Neuronal stem cell (in vitro differentiated cells): ENCODE results near the gene ASCC1. TPM values are rescaled to one million over a fixed set of nuclear protein-coding genes. Genes with fewer than 3 reads are reported as not detected.
A peak's percentile ranks its signal among the peaks of the same experiment; 100 is the strongest.

ENCODE experiments used
- DNase-seq: peaks from one replicate; pipeline ENCODE4 v3.0.0-alpha.2; 2013; ENCODE audit warnings: low spot score
- H2AFZ ChIP-seq: one replicate; pipeline ENCODE4 v1.6.1; 2013; ENCODE audit warnings: mild to moderate bottlenecking, low read length, inconsistent platforms
- H2AK5ac ChIP-seq: 2 replicates; pipeline ENCODE4 v1.6.1; 2013; ENCODE audit warnings: low read depth, mild to moderate bottlenecking, inconsistent platforms, low read length, moderate library complexity, mixed read lengths
- H2BK120ac ChIP-seq: 2 replicates; pipeline ENCODE4 v1.6.1; 2013; ENCODE audit warnings: low read depth, mild to moderate bottlenecking, inconsistent platforms, low read length, moderate library complexity, mixed read lengths
- H2BK12ac ChIP-seq: one replicate; pipeline ENCODE4 v1.6.1; 2013; ENCODE audit warnings: low read length, inconsistent platforms
- H2BK15ac ChIP-seq: 2 replicates; pipeline ENCODE4 v1.6.1; 2013; ENCODE audit warnings: mild to moderate bottlenecking, low read length, inconsistent platforms, mixed read lengths
- H2BK5ac ChIP-seq: one replicate; pipeline ENCODE4 v1.6.1; 2013; ENCODE audit warnings: inconsistent platforms, mild to moderate bottlenecking, low read length, moderate library complexity
- H3K14ac ChIP-seq: one replicate; pipeline ENCODE4 v1.6.1; 2013; ENCODE audit warnings: low read length, inconsistent platforms
- H3K18ac ChIP-seq: 2 replicates; pipeline ENCODE4 v1.6.1; 2013; ENCODE audit warnings: low read length, inconsistent platforms
- H3K23ac ChIP-seq: 2 replicates; pipeline ENCODE4 v1.6.1; 2013; ENCODE audit warnings: low read depth, mild to moderate bottlenecking, mixed read lengths, low read length, inconsistent platforms; ENCODE audit not compliant: poor library complexity
- H3K27ac ChIP-seq: replicated peaks from 3 replicates; pipeline ENCODE4 v1.5.1; 2013; ENCODE audit warnings: low read length, inconsistent platforms
- H3K27me3 ChIP-seq, 3 experiments: 2 replicates each; pipeline ENCODE4 v1.6.1; 2013; ENCODE audit warnings: low read length in 3 of 3, mild to moderate bottlenecking in 2 of 3, inconsistent platforms in 1 of 3, low read depth in 1 of 3, mixed read lengths in 1 of 3, moderate library complexity in 1 of 3; ENCODE audit not compliant: control insufficient read depth in 3 of 3, insufficient read depth in 3 of 3
- H3K36me3 ChIP-seq, 2 donors: replicated peaks in 1 of 2; 2 replicates each; pipeline ENCODE4 v1.6.1; 2013; ENCODE audit warnings: low read length in 2 of 2; ENCODE audit not compliant: control insufficient read depth in 2 of 2, insufficient read depth in 2 of 2
- H3K4ac ChIP-seq: 2 replicates; pipeline ENCODE4 v1.6.1; 2013; ENCODE audit warnings: inconsistent platforms, mild to moderate bottlenecking, low read length, moderate library complexity
- H3K4me1 ChIP-seq, 2 donors: 1 replicate in 1 of 2; 2 replicates in 1 of 2; pipeline ENCODE4 v1.6.1; 2013; ENCODE audit warnings: low read length in 2 of 2, low read depth in 1 of 2; ENCODE audit not compliant: control insufficient read depth in 2 of 2, insufficient read depth in 1 of 2
- H3K4me2 ChIP-seq: one replicate; pipeline ENCODE4 v1.6.1; 2013; ENCODE audit warnings: mild to moderate bottlenecking, low read length, inconsistent platforms; ENCODE audit not compliant: insufficient read depth, poor library complexity, severe bottlenecking
- H3K4me3 ChIP-seq, 2 donors: 2 replicates each; pipeline ENCODE4 v1.5.1; 2013; ENCODE audit warnings: low read length in 2 of 2, mild to moderate bottlenecking in 2 of 2, inconsistent platforms in 1 of 2, moderate library complexity in 1 of 2
- H3K79me1 ChIP-seq: one replicate; pipeline ENCODE4 v1.6.1; 2013; ENCODE audit warnings: low read depth, mild to moderate bottlenecking, inconsistent platforms, low read length, moderate library complexity
- H3K9ac ChIP-seq: one replicate; pipeline ENCODE4 v1.6.1; 2013; ENCODE audit warnings: mild to moderate bottlenecking, low read depth, low read length, inconsistent platforms; ENCODE audit not compliant: poor library complexity
- H3K9me3 ChIP-seq, 2 donors: replicated peaks in 1 of 2; 2 replicates each; pipeline versions ENCODE3 to v1.6.1; 2013; ENCODE audit warnings: low read length in 2 of 2, mild to moderate bottlenecking in 2 of 2, inconsistent platforms in 1 of 2, low read depth in 1 of 2, mixed read lengths in 1 of 2, moderate library complexity in 1 of 2; ENCODE audit not compliant: control insufficient read depth in 2 of 2, insufficient read depth in 1 of 2
- H4K8ac ChIP-seq: one replicate; pipeline ENCODE4 v1.6.1; 2013; ENCODE audit warnings: low read depth, mild to moderate bottlenecking, inconsistent platforms, low read length, moderate library complexity
- H4K91ac ChIP-seq: one replicate; pipeline ENCODE4 v1.6.1; 2013; ENCODE audit warnings: low read length, low read depth, mild to moderate bottlenecking, inconsistent platforms; ENCODE audit not compliant: poor library complexity
- WGBS, 2 donors: extraction: QIAGEN DNeasy Blood & Tissue Kit; methylation state at CpG; one replicate each; pipeline ENCODE4 v1.1.7; 2013; ENCODE audit warnings: missing lambda C conversion rate in 2 of 2, mixed read lengths in 1 of 2; ENCODE audit not compliant: insufficient read length in 2 of 2, insufficient replicate concordance in 1 of 2; ENCODE audit errors: extremely low coverage in 2 of 2; 5-methylcytosine and 5-hydroxymethylcytosine counted together
- polyA plus RNA-seq, 2 experiments: library from polyadenylated mRNA; stranded (reverse); fragments of 200-250 nt; gene quantifications; one replicate each; pipeline ENCODE4 v1.2.3, GENCODE V29; 2013

Gene ASCC1, protein sequence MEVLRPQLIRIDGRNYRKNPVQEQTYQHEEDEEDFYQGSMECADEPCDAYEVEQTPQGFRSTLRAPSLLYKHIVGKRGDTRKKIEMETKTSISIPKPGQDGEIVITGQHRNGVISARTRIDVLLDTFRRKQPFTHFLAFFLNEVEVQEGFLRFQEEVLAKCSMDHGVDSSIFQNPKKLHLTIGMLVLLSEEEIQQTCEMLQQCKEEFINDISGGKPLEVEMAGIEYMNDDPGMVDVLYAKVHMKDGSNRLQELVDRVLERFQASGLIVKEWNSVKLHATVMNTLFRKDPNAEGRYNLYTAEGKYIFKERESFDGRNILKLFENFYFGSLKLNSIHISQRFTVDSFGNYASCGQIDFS
- 34.4 TPM for polyA plus RNA-seq (2013, experiment 1 of 2)
- 33.0 TPM for polyA plus RNA-seq (2013, experiment 2 of 2)

DNA sequence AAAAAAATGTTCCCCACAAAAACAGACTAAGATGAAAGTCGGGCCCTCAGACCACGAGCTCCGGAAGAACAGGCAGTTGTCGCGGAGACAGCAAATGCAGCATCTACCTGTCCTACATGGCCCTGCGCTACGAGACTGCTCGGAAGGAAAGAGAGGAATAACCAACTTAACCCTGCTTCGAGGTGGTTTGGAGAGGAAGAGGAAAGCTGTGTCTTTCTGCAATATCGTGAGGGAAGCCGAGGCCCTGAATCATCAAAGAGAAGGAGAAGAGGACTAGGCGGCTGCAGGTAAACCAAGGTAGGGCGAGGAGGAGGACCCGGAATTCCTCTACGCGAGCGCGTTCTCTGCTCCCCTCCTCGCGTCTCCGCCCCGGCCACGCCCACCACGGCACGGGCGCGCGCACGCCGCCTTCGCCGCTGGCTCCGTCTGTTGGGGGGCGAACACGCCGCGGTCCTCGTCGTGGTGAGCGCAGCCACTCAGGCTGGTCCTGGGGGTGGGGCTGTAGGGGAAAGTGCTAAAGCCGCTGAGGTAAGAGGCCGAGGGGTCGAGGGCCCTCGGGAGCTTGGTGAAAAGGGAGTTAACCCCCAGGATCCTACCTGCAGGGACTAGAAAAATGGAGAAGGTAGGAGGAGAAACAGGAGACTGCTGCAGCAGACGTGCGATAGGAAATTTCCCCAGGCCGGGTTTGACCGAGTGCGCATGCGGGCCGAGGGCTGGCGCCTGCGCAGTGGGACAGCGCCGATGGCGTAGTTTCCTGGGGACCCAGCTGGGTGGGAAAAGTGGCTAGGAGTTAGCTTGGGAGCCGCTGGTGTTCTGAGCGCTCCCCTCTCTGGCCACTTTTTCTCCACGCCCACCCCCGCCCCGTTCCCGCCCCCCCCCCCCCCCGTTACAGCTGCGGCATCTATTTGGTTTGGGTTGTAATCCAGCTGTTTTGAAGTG lies at the start of gene ASCC1, which contains the start of gene ANAPC16:
ASCC1 (minus strand) TSS at position 666 of the 939 bp plus-strand sequence. CDS start 2,978 bp downstream, outside the sequence.
ANAPC16 (plus strand) TSS at position 402 of the 939 bp plus-strand sequence. CDS start 7,903 bp downstream, outside the sequence.
- Histone ChIP-seq H4K91ac (no peak within 1 kb of the TSS), H4K8ac (no peak within 1 kb of the TSS), H2AFZ (peak within 1 kb of the TSS; percentile 92), H3K27ac (peak within 1 kb of the TSS; percentile 96), H3K79me1 (no peaks in the 10 kb centered on the region), H3K9ac (peak within 1 kb of the TSS; percentile 87), H2BK5ac (no peak within 1 kb of the TSS), H2BK120ac (no peak within 1 kb of the TSS), H3K4ac (no peak within 1 kb of the TSS), H3K23ac (peak within 1 kb of the TSS; percentile 81), H3K9me3 (no peaks in the 10 kb centered on the region), H3K36me3 (peaks cover 4 to 19% of the 10 kb centered on the region in 2 donors), H2AK5ac (peak within 1 kb of the TSS; percentile 17), H3K27me3 (no peaks in the 10 kb centered on the region), H3K4me2 (peak within 1 kb of the TSS; percentile 71), H2BK15ac (no peak within 1 kb of the TSS), H3K4me1 (peaks cover 6% of the 10 kb centered on the region in 2 donors), H3K14ac (no peak within 1 kb of the TSS), H3K18ac (peak within 1 kb of the TSS; percentile 87), H3K4me3 (peak within 1 kb of the TSS; percentile 86 to 88), H2BK12ac (no peak within 1 kb of the TSS)
- peak; percentile 93 for DNase-seq
- WGBS, 2 donors: no CpG with 5 or more reads among the region's 64 CpGs

DNA sequence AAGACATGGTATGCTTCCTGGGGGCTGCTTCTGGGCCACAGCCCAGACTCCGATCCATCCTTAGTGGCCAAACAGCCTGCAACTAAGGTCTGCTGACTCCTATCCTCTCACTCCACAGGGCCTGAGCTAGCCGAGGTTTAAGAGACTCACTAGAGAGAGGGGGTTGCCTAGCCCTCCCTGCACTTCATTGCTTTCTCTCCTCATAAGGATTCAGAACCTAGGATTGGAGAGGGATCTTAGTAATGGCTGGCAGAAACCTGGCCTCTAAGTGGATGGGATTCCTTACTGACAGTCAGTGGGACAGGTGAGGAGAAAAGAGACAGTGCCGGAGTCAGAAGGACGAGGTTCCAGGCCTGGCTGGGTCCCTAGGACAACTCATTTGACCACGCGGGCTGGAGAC lies 49.4 kb upstream of the ASCC1 start:
- Histone ChIP-seq H2BK15ac (no peak overlapping the region), H3K14ac (no peak overlapping the region), H3K27me3 (no peaks in the 10 kb centered on the region), H3K4me1 (peaks cover 14 to 21% of the 10 kb centered on the region in 2 donors), H3K9me3 (no peaks in the 10 kb centered on the region), H3K9ac (no peak overlapping the region), H3K79me1 (no peaks in the 10 kb centered on the region), H4K91ac (no peak overlapping the region), H3K4me2 (no peak overlapping the region), H3K27ac (peak overlapping the region; percentile 2), H2AFZ (peak overlapping the region; percentile 76), H3K36me3 (no peaks in the 10 kb centered on the region), H4K8ac (no peak overlapping the region), H3K18ac (peak overlapping the region; percentile 3), H3K23ac (no peak overlapping the region), H2AK5ac (no peak overlapping the region), H3K4me3 (no peak overlapping the region), H3K4ac (no peak overlapping the region), H2BK12ac (no peak overlapping the region), H2BK5ac (no peak overlapping the region), H2BK120ac (no peak overlapping the region)
- no peak for DNase-seq
- WGBS, 2 donors: no CpG with 5 or more reads among the region's 6 CpGs

DNA sequence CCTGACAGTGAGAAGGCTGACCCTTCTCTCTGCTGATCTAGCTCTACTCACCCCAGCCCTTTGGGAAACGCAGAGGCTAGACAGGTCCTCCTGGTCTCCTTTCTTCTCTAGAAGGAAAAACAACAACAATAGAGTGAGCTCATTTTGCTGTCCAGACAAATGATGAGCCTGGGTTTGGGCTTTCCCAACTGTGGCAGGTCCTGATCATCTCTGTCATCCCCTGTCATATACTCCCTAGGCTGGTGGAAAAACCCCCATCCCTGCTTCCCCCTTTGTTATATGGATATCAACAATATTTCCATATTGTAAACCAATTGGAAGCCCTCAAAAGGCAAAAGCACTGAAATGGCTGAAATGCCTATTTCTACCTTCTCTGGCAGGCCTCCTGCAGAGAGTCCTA lies 48.5 kb upstream of the ASCC1 start:
- Histone ChIP-seq H3K9me3 (no peaks in the 10 kb centered on the region), H3K9ac (no peak overlapping the region), H2BK5ac (no peak overlapping the region), H3K4me1 (peaks cover 22 to 31% of the 10 kb centered on the region in 2 donors), H3K79me1 (no peaks in the 10 kb centered on the region), H2BK15ac (no peak overlapping the region), H3K23ac (no peak overlapping the region), H3K36me3 (no peaks in the 10 kb centered on the region), H3K4me2 (no peak overlapping the region), H2AK5ac (no peak overlapping the region), H2BK120ac (no peak overlapping the region), H3K27ac (no peak overlapping the region), H2AFZ (peak overlapping the region; percentile 65), H3K14ac (no peak overlapping the region), H2BK12ac (no peak overlapping the region), H3K4ac (no peak overlapping the region), H3K27me3 (no peaks in the 10 kb centered on the region), H3K18ac (no peak overlapping the region), H4K91ac (no peak overlapping the region), H3K4me3 (no peak overlapping the region), H4K8ac (no peak overlapping the region)
- no peak for DNase-seq
- no CpG with 5 or more reads among the region's 1 CpG for WGBS, 2 donors
